Transverse colon (tissue), 4 donors: ENCODE data around the gene CIT. TPM values are rescaled to one million over a fixed set of nuclear protein-coding genes. Genes with fewer than 3 reads are reported as not detected.
"Not testable (repeated sequence)": the region's sequence is repeated elsewhere in the genome, so short reads cannot be mapped to it uniquely, and the experiment has no call there.

Experiments
- DNase-seq: peaks from one replicate; pipeline ENCODE4 v3.0.0-alpha.2; 2019
- H3K27ac ChIP-seq, 4 donors: fragments of 200-600 bp; sonication (generic); 2 replicates each; pipeline ENCODE4 v1.5.1; 2016 to 2018; ENCODE audit warnings: inconsistent platforms in 4 of 4
- H3K27me3 ChIP-seq: fragments of 200-600 bp; sonication (generic); 2 replicates; pipeline ENCODE4 v1.5.1; 2017; ENCODE audit warnings: inconsistent platforms
- H3K36me3 ChIP-seq, 4 donors: fragments of 200-600 bp; sonication (generic); 2 replicates each; pipeline ENCODE4 v1.5.1; 2017 to 2019; ENCODE audit warnings: inconsistent platforms in 4 of 4
- H3K4me1 ChIP-seq, 4 donors: fragments of 200-600 bp; sonication (generic); 2 replicates each; pipeline ENCODE4 v1.5.1; 2017 to 2020; ENCODE audit warnings: inconsistent platforms in 4 of 4
- H3K4me3 ChIP-seq, 4 donors: fragments of 200-600 bp; sonication (generic); 1 replicate in 1 of 4; 2 replicates in 3 of 4; pipeline versions ENCODE4 v1.5.1 to v1.6.1; 2017 to 2019; ENCODE audit warnings: inconsistent platforms in 4 of 4
- H3K9me3 ChIP-seq, 2 donors: fragments of 200-600 bp; sonication (generic); 2 replicates each; pipeline ENCODE4 v1.5.1; 2017 to 2019; ENCODE audit warnings: inconsistent platforms in 2 of 2
- EP300 ChIP-seq: sonication (generic); formaldehyde crosslinking; IDR thresholded peaks from one replicate; pipeline ENCODE4 v1.6.1; 2017; ENCODE audit warnings: antibody characterized with exemption, low read depth
- POLR2A ChIP-seq: fragments of 450-650 bp; IDR thresholded peaks from one replicate; pipeline ENCODE4 v1.6.1; 2016; ENCODE audit warnings: antibody characterized with exemption, mild to moderate bottlenecking, moderate library complexity
- POLR2AphosphoS5 ChIP-seq, 3 donors: sonication (generic); formaldehyde crosslinking; IDR thresholded peaks; one replicate each; pipeline ENCODE4 v1.6.1; 2016; ENCODE audit warnings: antibody characterized with exemption in 3 of 3
- WGBS, 2 donors: methylation state at CpG; one replicate each; pipeline ENCODE4 v1.1.5; 2018; ENCODE audit warnings: low coverage in 1 of 2; 5-methylcytosine and 5-hydroxymethylcytosine counted together
- in situ Hi-C, 4 donors: fragments of 200-750 bp; cut with MboI; loops; one replicate each; pipeline versions ENCODE4 v1.15.0 to v1.15.1; 2017; ENCODE audit warnings: low sequenced_read_pairs in 3 of 4, low pct_ligation_motif_present in 1 of 4, low pct_unique_long_range_greater_than_20kb in 1 of 4
- intact Hi-C: fragments of 100-400 bp; cut with DNase I; formaldehyde crosslinking; loops from one replicate; pipeline ENCODE4 v1.15.1; 2023; ENCODE audit warnings: low total_unique reads
- total RNA-seq, 4 donors: library from RNA; depleted of rRNA; stranded (reverse); fragments of >200 nt; gene quantifications; one replicate each; pipeline ENCODE4 v1.1.0, GENCODE V29; 2016
- TF ChIP-seq, protein P1 (sequence below), 5 experiments: fragments of 200-600 bp in 3 of 5; fragments of 450-650 bp in 2 of 5; sonication (generic) in 3 of 5; IDR thresholded peaks; 1 replicate in 2 of 5; 2 replicates in 3 of 5; pipeline ENCODE4 v1.5.1; 2016 to 2017; ENCODE audit warnings: antibody characterized with exemption in 5 of 5, inconsistent platforms in 3 of 5, mild to moderate bottlenecking in 2 of 5, moderate library complexity in 1 of 5

The CIT gene
- total RNA-seq, 4 donors from 2014 or later = 1.1 to 51.1 (median 7.1) TPM

DNA sequence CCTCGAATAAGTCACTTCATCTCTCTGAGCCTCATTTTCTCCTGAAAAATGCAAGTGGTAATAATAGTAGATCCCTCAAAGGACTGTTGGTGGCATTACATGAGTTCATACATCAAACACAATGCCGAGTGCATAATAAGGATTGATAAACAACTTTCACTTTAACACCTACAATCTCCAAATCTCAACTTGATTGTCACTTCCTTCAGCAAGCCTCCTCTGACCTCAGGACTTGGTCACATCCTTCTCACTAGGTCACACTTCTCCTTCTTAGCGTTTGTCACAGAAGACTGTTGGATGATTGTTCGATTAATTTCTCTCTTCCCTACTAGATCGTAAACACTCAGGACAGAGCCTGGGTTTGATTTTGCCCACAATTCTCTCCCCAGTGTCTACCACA is 217.0 kb downstream of the CIT start:
- H3K4me3 ChIP-seq = no peak overlapping the region
- H3K9me3 ChIP-seq = no peaks in the 10 kb centered on the region
- no peak for DNase-seq
- TF ChIP-seq POLR2A = no peak
- TF ChIP-seq, protein P1, sequence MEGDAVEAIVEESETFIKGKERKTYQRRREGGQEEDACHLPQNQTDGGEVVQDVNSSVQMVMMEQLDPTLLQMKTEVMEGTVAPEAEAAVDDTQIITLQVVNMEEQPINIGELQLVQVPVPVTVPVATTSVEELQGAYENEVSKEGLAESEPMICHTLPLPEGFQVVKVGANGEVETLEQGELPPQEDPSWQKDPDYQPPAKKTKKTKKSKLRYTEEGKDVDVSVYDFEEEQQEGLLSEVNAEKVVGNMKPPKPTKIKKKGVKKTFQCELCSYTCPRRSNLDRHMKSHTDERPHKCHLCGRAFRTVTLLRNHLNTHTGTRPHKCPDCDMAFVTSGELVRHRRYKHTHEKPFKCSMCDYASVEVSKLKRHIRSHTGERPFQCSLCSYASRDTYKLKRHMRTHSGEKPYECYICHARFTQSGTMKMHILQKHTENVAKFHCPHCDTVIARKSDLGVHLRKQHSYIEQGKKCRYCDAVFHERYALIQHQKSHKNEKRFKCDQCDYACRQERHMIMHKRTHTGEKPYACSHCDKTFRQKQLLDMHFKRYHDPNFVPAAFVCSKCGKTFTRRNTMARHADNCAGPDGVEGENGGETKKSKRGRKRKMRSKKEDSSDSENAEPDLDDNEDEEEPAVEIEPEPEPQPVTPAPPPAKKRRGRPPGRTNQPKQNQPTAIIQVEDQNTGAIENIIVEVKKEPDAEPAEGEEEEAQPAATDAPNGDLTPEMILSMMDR (IDR thresholded peaks at IDR 0.05) = no peak
- no peak for TF ChIP-seq POLR2AphosphoS5 (IDR thresholded peaks at IDR 0.05)
- no peak for TF ChIP-seq EP300
- H3K27me3 ChIP-seq = no peaks in the 10 kb centered on the region
- in situ Hi-C loops = loop anchor here in 1 of 4 donors (10.0 kb wide), 1 partner anchor 115 kb away; no protein-coding TSS in a partner anchor
- intact Hi-C loops = no loop called here
- H3K27ac ChIP-seq = no peak overlapping the region
- no peaks in the 10 kb centered on the region for H3K36me3 ChIP-seq
- H3K4me1 ChIP-seq = no peaks in the 10 kb centered on the region
- 71 to 77% methylated on average over 5 of the region's 5 CpGs for WGBS, 2 donors

DNA sequence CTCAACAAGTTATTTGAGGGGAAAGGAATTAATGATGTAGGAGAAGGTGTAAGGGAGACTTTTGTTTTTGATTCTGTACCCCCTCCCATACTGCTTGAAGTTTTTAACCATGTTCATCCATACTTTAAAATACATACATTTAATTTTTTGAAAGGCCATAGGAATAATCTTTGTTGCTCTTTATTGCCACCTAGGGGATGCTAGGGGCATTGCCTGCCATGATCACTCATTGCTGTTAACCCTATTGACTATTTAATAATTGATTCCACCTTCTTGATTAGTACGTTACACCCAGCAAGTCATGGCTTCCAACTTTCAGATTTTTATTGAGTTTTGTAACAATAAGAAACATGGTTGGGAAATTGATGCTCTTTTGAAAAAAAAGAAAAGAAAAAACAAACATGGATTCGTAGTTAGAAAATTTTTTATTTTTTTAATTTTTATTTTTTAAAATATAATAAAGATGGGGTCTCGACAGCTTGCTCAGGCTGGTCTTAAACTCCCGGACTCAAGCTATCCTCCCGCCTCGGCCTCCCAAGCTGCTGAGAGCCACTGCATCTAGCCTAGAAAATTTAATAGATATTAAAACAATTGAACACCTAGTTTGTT is 217.7 kb downstream of the CIT start:
- DNase-seq = peak; percentile 47
- TF ChIP-seq POLR2AphosphoS5 (IDR thresholded peaks at IDR 0.05) = no peak
- TF ChIP-seq, protein P1 (IDR thresholded peaks at IDR 0.05) = peak; percentile 70 to 95 (median 91)
- in situ Hi-C loops = no loop called here
- H3K9me3 ChIP-seq = no peaks in the 10 kb centered on the region
- H3K4me1 ChIP-seq = no peaks in the 10 kb centered on the region
- H3K27me3 ChIP-seq = no peaks in the 10 kb centered on the region
- 40 to 51% methylated on average over 6 of the region's 6 CpGs for WGBS, 2 donors
- H3K36me3 ChIP-seq = no peaks in the 10 kb centered on the region
- no peak overlapping the region for H3K4me3 ChIP-seq
- intact Hi-C loops = no loop called here
- H3K27ac ChIP-seq = no peak overlapping the region

GRCh38 chr12:119658166-119658565 is 219.0 kb downstream of the CIT start:
- H3K27ac ChIP-seq, DNase-seq, H3K27me3 ChIP-seq, H3K36me3 ChIP-seq, intact Hi-C loops, in situ Hi-C loops, H3K9me3 ChIP-seq, H3K4me3 ChIP-seq, H3K4me1 ChIP-seq: not testable (repeated sequence)
- WGBS, 2 donors = 76 to 96% methylated on average over 3 to 6 of the region's 6 CpGs

- in situ Hi-C loops = not testable (repeated sequence)
- 73 to 83% methylated on average over 1 to 2 of the region's 2 CpGs for WGBS, 2 donors
These were observed 220.1 kb downstream of the CIT start for GRCh38 chr12:119657001-119657400.

DNA sequence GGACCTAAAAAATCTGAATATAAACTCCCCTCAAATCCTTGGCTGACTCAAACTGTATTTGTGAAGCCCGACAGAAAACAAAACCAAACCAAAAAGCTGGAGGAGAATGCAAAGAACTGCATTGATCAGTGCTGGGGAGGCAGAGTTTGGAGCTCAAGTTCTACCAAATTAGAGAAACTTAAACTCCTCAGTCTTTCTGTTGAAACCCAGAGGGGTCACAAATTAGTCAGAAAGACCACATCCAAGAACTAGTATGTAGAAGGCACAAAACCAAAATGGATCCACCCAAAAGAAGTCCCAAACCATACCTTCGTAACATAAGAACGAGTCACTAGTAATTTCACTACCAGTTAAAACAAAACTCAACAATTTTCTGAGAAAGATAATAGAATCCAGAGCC is 224.5 kb downstream of the CIT start:
- H3K27me3 ChIP-seq = no peaks in the 10 kb centered on the region
- no peaks in the 10 kb centered on the region for H3K36me3 ChIP-seq
- no peak for DNase-seq
- no peak overlapping the region for H3K4me3 ChIP-seq
- peaks cover 6 to 11% of the 10 kb centered on the region in 2 donors for H3K9me3 ChIP-seq
- WGBS, 2 donors = 60 to 73% methylated on average over 3 of the region's 3 CpGs
- in situ Hi-C loops = no loop called here
- H3K27ac ChIP-seq = no peak overlapping the region
- no peak for TF ChIP-seq EP300
- no peak for TF ChIP-seq POLR2A
- TF ChIP-seq, protein P1 (IDR thresholded peaks at IDR 0.05) = no peak
- no peak for TF ChIP-seq POLR2AphosphoS5 (IDR thresholded peaks at IDR 0.05)
- H3K4me1 ChIP-seq = no peaks in the 10 kb centered on the region
- intact Hi-C loops = no loop called here

More at GRCh38 chr12:119657001-119657400, 220.1 kb downstream of the CIT start:
- H3K4me3 ChIP-seq, DNase-seq, H3K36me3 ChIP-seq, H3K27ac ChIP-seq, H3K27me3 ChIP-seq, intact Hi-C loops, H3K4me1 ChIP-seq: not testable (repeated sequence)
- H3K9me3 ChIP-seq = peaks cover 6 to 11% of the 10 kb centered on the region in 2 donors
